GM12892 (cell line): Measurements from ENCODE around the gene ATP9A.

Experiments
- POLR2A ChIP-seq: IDR thresholded peaks from 2 replicates; pipeline ENCODE4 v1.6.1; 2011; ENCODE audit warnings: low read depth, low read length, control low read depth
- POLR2AphosphoS5 ChIP-seq: IDR thresholded peaks from 2 replicates; pipeline ENCODE4 v1.6.1; 2011; ENCODE audit warnings: low read depth, low read length, control low read depth

- TF ChIP-seq POLR2A (no peak), POLR2AphosphoS5 (no peak)
These were observed 134.8 kb downstream of the ATP9A start for GRCh38 chr20:51633430-51633829.
